Stimulated activated naive B cell treated with anti-CD40 and anti-IgM and Interleukin-4, amounts not matched to agents 10 μg/mL and 1 μg/mL and 100 μg/mL, for 72 hours (primary cell): Measurements from ENCODE around the gene HEXA.

Source experiments
- ATAC-seq, 2 donors: fragments of 150-1000 bp; cut with Tn5 transposase; replicated peaks; 2 replicates each; pipeline ENCODE4 v1.10.0; 2021; ENCODE audit warnings: moderate library complexity in 1 of 2
- DNase-seq: peaks from one replicate; pipeline ENCODE4 v3.0.0; 2021
- H3K27ac Mint-ChIP-seq: one replicate; pipeline ENCODE4 v1.8.0; 2022; ENCODE audit warnings: mild to moderate bottlenecking, mixed read lengths
- H3K27me3 Mint-ChIP-seq, 2 donors: one replicate each; pipeline ENCODE4 v1.8.0; 2022; ENCODE audit warnings: mixed read lengths in 2 of 2
- H3K36me3 Mint-ChIP-seq, 2 donors: one replicate each; pipeline ENCODE4 v1.8.0; 2022; ENCODE audit warnings: mixed read lengths in 2 of 2, mild to moderate bottlenecking in 1 of 2
- H3K4me1 Mint-ChIP-seq, 2 donors: one replicate each; pipeline ENCODE4 v1.8.0; 2022; ENCODE audit warnings: mixed read lengths in 2 of 2, mild to moderate bottlenecking in 1 of 2
- H3K4me3 Mint-ChIP-seq, 2 donors: one replicate each; pipeline ENCODE4 v1.8.0; 2022; ENCODE audit warnings: mild to moderate bottlenecking in 2 of 2, mixed read lengths in 2 of 2, moderate library complexity in 1 of 2
- H3K9me3 Mint-ChIP-seq, 2 donors: one replicate each; pipeline ENCODE4 v1.8.0; 2022; ENCODE audit warnings: mixed read lengths in 2 of 2, mild to moderate bottlenecking in 1 of 2

HEXA gene

GRCh38 chr15:72358650-72359171 lies 17.1 kb downstream of the HEXA start:
- H3K4me1 Mint-ChIP-seq = peaks cover 11 to 15% of the 10 kb centered on the region in 2 donors
- H3K36me3 Mint-ChIP-seq = peaks cover 10 to 27% of the 10 kb centered on the region in 2 donors
- H3K4me3 Mint-ChIP-seq = no peak overlapping the region
- DNase-seq = no peak
- no peak overlapping the region for H3K27ac Mint-ChIP-seq
- H3K9me3 Mint-ChIP-seq = no peaks in the 10 kb centered on the region
- no peaks in the 10 kb centered on the region for H3K27me3 Mint-ChIP-seq
- peak in 1 of 2 donors; percentile 29 for ATAC-seq

- DNase-seq (no peak), ATAC-seq (no peak)
- no peaks in the 10 kb centered on the region for H3K9me3 Mint-ChIP-seq
- H3K4me3 Mint-ChIP-seq = no peak overlapping the region
- H3K36me3 Mint-ChIP-seq = peaks cover 16 to 33% of the 10 kb centered on the region in 2 donors
- no peak overlapping the region for H3K27ac Mint-ChIP-seq
- H3K27me3 Mint-ChIP-seq = no peaks in the 10 kb centered on the region
- H3K4me1 Mint-ChIP-seq = peaks cover 11 to 15% of the 10 kb centered on the region in 2 donors
Observed at GRCh38 chr15:72358121-72358520, 17.7 kb downstream of the HEXA start.

DNA sequence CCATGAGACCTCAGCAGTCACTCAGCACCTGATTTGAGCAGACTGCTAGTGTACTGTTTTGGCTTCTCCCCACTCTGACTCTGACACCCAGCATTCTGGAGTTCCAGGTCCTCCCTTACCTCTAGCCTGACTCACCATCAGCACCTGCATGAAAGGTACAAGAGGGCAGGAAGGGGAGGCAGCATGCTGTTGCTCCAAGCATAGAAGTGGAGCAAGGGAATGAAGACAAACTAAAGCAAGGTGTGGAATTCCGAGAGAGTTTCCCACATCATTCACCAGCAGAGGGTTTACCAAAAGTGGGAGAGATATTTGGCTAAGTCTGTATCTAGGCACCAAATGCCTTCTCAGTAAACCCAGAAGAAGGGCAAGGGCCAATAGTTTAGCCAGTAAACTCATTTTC lies 21.3 kb downstream of the HEXA start:
- no peaks in the 10 kb centered on the region for H3K27me3 Mint-ChIP-seq
- DNase-seq (no peak), ATAC-seq (no peak)
- no peak overlapping the region for H3K4me3 Mint-ChIP-seq
- no peaks in the 10 kb centered on the region for H3K9me3 Mint-ChIP-seq
- peaks cover 25 to 49% of the 10 kb centered on the region in 2 donors for H3K36me3 Mint-ChIP-seq
- H3K27ac Mint-ChIP-seq = peak overlapping the region; percentile 17
- peaks cover 11 to 15% of the 10 kb centered on the region in 2 donors for H3K4me1 Mint-ChIP-seq

DNA sequence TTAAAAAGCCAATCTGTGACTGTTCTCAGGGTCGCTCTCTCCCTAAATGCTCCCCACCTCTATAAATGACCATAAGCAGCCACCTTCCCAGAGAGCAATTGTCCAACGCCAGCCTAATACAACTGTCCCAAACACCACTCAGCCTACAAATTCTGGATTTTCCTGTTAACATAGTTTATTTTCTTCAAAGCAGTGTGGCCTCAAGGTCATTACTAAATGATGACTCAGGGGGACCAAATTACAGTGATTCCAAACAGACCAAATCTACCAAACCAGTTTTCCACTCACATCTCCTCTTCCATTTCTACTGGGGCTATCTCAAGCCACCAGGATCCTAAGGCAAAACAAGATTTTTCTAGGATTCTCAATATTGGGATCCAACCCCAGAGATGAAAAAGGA lies 22.5 kb downstream of the HEXA start:
- no peaks in the 10 kb centered on the region for H3K27me3 Mint-ChIP-seq
- H3K36me3 Mint-ChIP-seq = peaks cover 35 to 54% of the 10 kb centered on the region in 2 donors
- DNase-seq (no peak), ATAC-seq (no peak)
- peaks cover 3 to 4% of the 10 kb centered on the region in 2 donors for H3K4me1 Mint-ChIP-seq
- no peak overlapping the region for H3K4me3 Mint-ChIP-seq
- H3K9me3 Mint-ChIP-seq = no peaks in the 10 kb centered on the region
- H3K27ac Mint-ChIP-seq = no peak overlapping the region

DNA sequence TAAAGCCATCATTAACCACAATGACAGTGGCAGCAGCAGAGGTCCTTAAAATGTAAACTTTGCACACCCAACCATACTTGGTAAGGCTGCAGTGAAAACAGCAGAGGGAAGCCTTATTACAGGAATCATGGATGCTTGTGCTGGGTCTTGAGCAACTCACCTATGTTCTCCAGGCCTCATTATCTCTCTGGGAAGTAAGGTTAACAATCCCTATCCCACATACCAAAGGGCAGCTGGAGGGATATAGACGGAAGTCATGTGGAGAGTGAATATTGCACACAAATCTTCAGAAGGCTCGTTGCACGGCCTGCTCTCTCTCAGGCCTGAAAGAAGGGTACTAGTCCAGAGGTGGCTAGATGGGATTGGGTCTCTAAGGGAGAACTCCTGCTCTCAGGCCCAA lies 30.0 kb downstream of the HEXA start:
- no peak overlapping the region for H3K27ac Mint-ChIP-seq
- no peaks in the 10 kb centered on the region for H3K27me3 Mint-ChIP-seq
- H3K9me3 Mint-ChIP-seq = no peaks in the 10 kb centered on the region
- H3K36me3 Mint-ChIP-seq = peaks cover 35 to 60% of the 10 kb centered on the region in 2 donors
- ATAC-seq (no peak), DNase-seq (no peak)
- H3K4me1 Mint-ChIP-seq = no peaks in the 10 kb centered on the region
- H3K4me3 Mint-ChIP-seq = no peak overlapping the region

DNA sequence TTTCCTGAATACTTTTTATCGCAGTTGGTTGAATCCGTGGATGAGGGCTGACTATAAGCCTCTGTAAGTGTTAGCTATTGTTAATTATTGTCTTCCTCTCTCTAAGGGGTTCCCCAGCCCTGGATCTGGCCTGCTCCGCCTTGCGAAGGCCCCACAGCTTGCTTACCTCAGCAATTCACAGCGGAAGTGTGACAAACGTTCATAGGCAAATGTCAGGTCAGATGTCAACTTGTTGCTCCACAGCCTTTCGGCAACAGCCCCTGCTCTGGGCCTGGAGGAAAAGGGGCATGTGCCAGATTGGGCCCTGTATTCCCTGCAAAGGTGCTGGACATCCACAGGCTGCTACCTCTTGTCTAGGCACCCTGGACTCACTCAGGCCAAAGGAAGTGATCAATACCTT lies 30.5 kb downstream of the HEXA start:
- no peak overlapping the region for H3K4me3 Mint-ChIP-seq
- H3K27me3 Mint-ChIP-seq = no peaks in the 10 kb centered on the region
- DNase-seq (no peak), ATAC-seq (no peak)
- H3K9me3 Mint-ChIP-seq = no peaks in the 10 kb centered on the region
- H3K4me1 Mint-ChIP-seq = no peaks in the 10 kb centered on the region
- no peak overlapping the region for H3K27ac Mint-ChIP-seq
- peaks cover 35 to 61% of the 10 kb centered on the region in 2 donors for H3K36me3 Mint-ChIP-seq

DNA sequence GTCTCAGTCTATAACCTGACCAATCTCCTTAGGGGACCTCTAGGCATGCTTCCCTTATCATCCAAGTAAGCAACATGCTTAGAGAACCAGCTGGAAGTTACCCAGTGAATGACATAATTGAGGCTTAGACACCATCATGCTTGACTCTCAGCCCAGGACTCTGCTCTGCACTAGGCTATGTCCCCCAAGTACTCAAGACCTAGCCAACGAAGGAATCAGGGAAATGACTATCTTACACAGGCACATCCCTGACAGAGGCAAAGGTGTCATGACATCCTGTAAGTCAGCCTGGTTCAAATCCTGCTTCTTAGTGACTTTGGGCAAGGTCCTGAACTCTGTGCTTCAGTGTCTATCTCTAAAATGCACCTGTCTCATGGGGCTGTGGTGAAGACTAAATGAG lies 31.2 kb downstream of the HEXA start:
- H3K27me3 Mint-ChIP-seq = no peaks in the 10 kb centered on the region
- H3K36me3 Mint-ChIP-seq = peaks cover 35 to 66% of the 10 kb centered on the region in 2 donors
- H3K27ac Mint-ChIP-seq = no peak overlapping the region

GRCh38 chr15:72342385-72342784 lies 33.4 kb downstream of the HEXA start:
- Mint-ChIP-seq H3K27ac (no peak overlapping the region), H3K27me3 (no peaks in the 10 kb centered on the region), H3K36me3 (peaks cover 39 to 66% of the 10 kb centered on the region in 2 donors), H3K9me3 (no peaks in the 10 kb centered on the region), H3K4me3 (no peak overlapping the region), H3K4me1 (no peaks in the 10 kb centered on the region)
- ATAC-seq (peak; percentile 55 to 63), DNase-seq (peak; percentile 12)

More for the DNA sequence above, 31.2 kb downstream of the HEXA start:
- Mint-ChIP-seq H3K4me1 (no peaks in the 10 kb centered on the region), H3K4me3 (no peak overlapping the region), H3K9me3 (no peaks in the 10 kb centered on the region)
- DNase-seq (no peak), ATAC-seq (no peak)

DNA sequence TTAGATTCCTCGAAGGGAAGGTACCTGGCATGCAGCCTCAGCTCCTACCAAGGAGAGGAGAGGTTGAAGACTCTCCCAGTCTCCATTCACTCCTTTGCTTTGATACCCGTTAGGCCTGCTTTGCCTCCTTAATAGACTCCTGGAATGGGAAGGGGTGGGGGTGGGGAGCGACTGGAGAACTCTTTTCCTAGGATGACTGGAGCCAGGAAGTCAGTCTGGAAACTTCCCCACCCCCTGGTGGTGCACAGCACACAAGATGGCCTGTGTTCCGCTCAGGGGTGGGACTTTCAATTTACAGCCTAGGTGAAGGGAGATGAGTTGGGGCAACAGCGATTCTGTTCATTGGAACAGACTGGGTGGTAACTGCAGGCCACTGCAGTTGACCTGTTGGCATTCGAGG lies 34.5 kb downstream of the HEXA start:
- DNase-seq (no peak), ATAC-seq (no peak)
- Mint-ChIP-seq H3K27ac (peak overlapping the region; percentile 74), H3K9me3 (no peaks in the 10 kb centered on the region), H3K36me3 (peaks cover 39 to 61% of the 10 kb centered on the region in 2 donors), H3K4me3 (no peak overlapping the region), H3K4me1 (no peaks in the 10 kb centered on the region), H3K27me3 (no peaks in the 10 kb centered on the region)

GRCh38 chr15:72340366-72340765 lies 35.4 kb downstream of the HEXA start:
- no peaks in the 10 kb centered on the region for H3K4me1 Mint-ChIP-seq
- no peaks in the 10 kb centered on the region for H3K9me3 Mint-ChIP-seq
- no peaks in the 10 kb centered on the region for H3K27me3 Mint-ChIP-seq
- no peak overlapping the region for H3K4me3 Mint-ChIP-seq
- ATAC-seq = no peak
- H3K27ac Mint-ChIP-seq = peak overlapping the region; percentile 25
- DNase-seq = no peak
- H3K36me3 Mint-ChIP-seq = peaks cover 32 to 55% of the 10 kb centered on the region in 2 donors

DNA sequence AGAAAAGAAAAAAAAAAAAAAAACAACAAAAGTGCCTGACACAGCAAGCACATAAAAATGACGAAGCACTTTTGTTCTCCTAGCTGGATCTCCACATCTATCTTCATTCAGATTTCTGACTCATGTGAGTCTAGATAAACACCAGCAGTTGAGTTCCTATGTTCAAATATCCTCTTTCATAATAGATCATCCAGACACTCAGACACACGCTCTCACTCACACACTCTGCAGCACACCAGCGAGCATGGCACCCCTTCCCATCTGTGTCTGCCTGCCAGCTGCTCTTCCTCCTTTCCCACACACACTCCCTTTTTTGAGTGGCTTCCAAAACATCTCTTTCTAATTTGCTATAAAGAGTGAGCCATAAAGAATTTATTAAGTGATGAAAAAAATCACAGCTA lies 36.0 kb downstream of the HEXA start:
- Mint-ChIP-seq H3K9me3 (no peaks in the 10 kb centered on the region), H3K27ac (no peak overlapping the region), H3K36me3 (peaks cover 30 to 57% of the 10 kb centered on the region in 2 donors), H3K4me3 (no peak overlapping the region), H3K4me1 (no peaks in the 10 kb centered on the region), H3K27me3 (no peaks in the 10 kb centered on the region)
- no peak for DNase-seq
- no peak for ATAC-seq

- ATAC-seq (no peak), DNase-seq (no peak)
- H3K9me3 Mint-ChIP-seq = no peaks in the 10 kb centered on the region
- no peaks in the 10 kb centered on the region for H3K4me1 Mint-ChIP-seq
- H3K36me3 Mint-ChIP-seq = peaks cover 32 to 59% of the 10 kb centered on the region in 2 donors
- H3K27me3 Mint-ChIP-seq = no peaks in the 10 kb centered on the region
- H3K27ac Mint-ChIP-seq = no peak overlapping the region
- no peak overlapping the region for H3K4me3 Mint-ChIP-seq
Observed at GRCh38 chr15:72338617-72339321, 37.0 kb downstream of the HEXA start.

GRCh38 chr15:72338148-72338547 lies 37.7 kb downstream of the HEXA start:
- Mint-ChIP-seq H3K4me3 (no peak overlapping the region), H3K27me3 (no peaks in the 10 kb centered on the region), H3K27ac (no peak overlapping the region), H3K4me1 (no peaks in the 10 kb centered on the region), H3K36me3 (peaks cover 31 to 61% of the 10 kb centered on the region in 2 donors), H3K9me3 (no peaks in the 10 kb centered on the region)
- DNase-seq (no peak), ATAC-seq (no peak)

GRCh38 chr15:72334842-72335241 lies 41.0 kb downstream of the HEXA start:
- H3K4me1 Mint-ChIP-seq = no peaks in the 10 kb centered on the region
- ATAC-seq (no peak), DNase-seq (no peak)
- H3K4me3 Mint-ChIP-seq = no peak overlapping the region
- H3K36me3 Mint-ChIP-seq = peaks cover 34 to 47% of the 10 kb centered on the region in 2 donors
- H3K27ac Mint-ChIP-seq = no peak overlapping the region
- H3K27me3 Mint-ChIP-seq = no peaks in the 10 kb centered on the region
- no peaks in the 10 kb centered on the region for H3K9me3 Mint-ChIP-seq

DNA sequence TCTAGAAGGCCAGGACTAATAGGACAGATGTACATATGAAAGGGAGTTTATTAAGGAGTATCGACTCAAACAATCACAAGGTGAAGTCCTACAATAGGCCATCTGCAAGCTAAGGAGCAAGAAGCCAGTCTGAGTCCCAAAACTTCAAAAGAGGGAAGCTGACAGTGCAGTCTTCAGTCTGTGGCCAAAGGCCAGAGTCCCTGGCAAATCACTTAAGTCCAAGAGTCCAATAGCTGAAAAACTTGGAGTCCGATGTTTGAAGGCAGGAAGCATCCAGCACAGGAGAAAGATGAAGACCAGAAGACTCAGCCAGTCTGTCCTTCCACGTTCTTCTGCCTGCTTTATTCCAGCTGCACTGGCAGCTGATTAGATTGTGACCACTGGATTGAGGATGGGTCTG lies 44.8 kb downstream of the HEXA start:
- Mint-ChIP-seq H3K4me1 (no peaks in the 10 kb centered on the region), H3K36me3 (peaks cover 41 to 55% of the 10 kb centered on the region in 2 donors), H3K9me3 (no peaks in the 10 kb centered on the region), H3K4me3 (no peak overlapping the region), H3K27me3 (no peaks in the 10 kb centered on the region), H3K27ac (no peak overlapping the region)
- ATAC-seq (no peak), DNase-seq (no peak)
